GM19395 (cell line): ENCODE measurements around the gene TBCEL.

Experiments used
- ATAC-seq: cut with Tn5 transposase; IDR thresholded peaks from one replicate; pipeline ENCODE4 v1.9.1; 2021; ENCODE audit warnings: mild to moderate bottlenecking, moderate library complexity; ENCODE audit not compliant: unreplicated experiment

The TBCEL gene

DNA sequence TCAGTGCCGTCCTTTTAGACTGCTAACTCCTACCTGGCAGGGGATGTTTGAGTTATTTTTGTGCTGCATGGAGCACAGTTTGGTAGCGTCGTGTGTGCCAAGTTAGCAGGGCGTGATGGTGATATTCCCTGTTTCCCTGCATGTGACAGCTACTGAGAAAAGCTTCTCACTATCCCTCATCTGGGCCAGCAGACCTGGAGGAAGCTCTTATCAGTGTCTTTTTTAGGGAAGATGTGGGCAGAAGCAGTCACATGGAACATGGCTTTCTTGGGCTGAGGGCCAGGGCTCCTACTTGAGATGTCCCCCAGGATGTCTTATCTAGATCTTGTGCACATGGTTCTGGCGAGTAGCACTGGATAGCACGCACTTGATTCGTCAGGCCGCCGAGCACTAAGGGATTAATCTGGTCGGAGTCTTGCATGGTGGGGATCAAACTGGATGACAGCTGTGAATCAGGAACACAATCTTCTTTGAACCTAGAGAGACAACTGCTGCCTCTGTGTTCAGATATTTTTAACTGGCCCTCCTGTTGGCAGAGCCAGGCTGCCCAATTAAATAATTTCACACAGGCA is 110.9 kb downstream of the TBCEL start:
- ATAC-seq = no peak

DNA sequence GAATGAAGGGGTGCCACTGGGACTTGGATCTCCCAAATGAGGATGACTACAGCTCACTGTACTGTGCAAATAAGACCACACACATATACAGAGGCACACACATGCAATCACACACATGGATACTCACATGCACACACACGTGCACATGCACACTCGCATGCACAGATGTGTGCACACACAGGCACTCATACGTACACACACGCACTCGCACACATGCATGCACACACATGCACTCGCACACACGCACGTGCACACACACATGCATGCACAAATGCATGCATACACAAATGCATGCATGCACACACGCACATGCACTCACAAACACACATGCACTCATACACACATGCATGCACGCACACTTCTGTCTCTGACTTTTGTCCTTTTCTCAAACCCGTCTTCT is 113.1 kb downstream of the TBCEL start:
- ATAC-seq = no peak

DNA sequence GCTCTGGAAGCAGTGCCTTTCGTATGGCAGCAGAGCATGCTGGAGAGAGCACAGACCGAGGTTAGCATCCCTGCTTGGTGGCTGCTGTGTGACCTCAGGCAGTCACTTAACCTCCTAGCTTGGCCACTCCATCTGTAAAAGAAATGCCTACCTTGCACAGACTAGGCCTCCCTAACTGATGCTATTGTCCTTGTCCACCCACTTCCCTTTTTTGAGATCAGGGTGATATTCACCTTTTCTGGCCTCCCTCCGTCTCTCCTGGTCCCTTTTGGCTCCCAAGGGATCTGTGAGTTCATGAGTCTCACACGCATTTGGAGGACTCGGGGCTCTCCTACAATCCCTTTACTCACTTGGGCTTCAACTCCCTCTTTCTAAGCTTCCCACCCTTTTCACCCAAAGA is 114.4 kb downstream of the TBCEL start:
- no peak for ATAC-seq

DNA sequence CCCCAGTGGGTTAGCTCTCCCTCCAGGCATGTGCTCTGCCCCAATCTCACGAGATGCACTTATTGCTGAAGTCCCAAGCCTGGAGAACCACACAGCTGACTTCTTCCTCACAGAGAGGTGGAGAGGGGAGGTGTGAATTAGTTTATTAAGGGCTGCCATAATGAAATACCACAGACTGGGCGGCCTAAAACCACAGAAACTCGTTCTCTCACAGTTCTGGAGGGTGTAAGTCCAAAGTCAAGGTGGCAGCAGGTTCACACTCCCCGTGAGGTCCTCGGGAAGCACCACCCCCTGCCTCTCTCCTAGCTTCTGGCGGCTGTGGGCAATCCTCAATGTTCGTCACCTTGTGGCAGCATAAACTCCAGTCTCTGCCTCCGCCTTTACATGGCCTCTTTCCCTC is 116.5 kb downstream of the TBCEL start:
- no peak for ATAC-seq
